HepG2 (cell line): ENCODE measurements around the gene GGCT. TPM values are rescaled to one million over a fixed set of nuclear protein-coding genes. Genes with fewer than 3 reads are reported as not detected.

Experiments used
- ATAD3A ChIP-seq: sonication (generic); formaldehyde crosslinking; IDR thresholded peaks from 2 replicates; pipeline ENCODE4 v1.4.0; 2020; ENCODE audit warnings: missing genetic modification reagents
- CAMTA2 ChIP-seq: sonication (generic); formaldehyde crosslinking; IDR thresholded peaks from 2 replicates; pipeline ENCODE4 v1.4.0; 2020; ENCODE audit warnings: mild to moderate bottlenecking, missing genetic modification reagents, borderline replicate concordance
- EP300 ChIP-seq, 3 experiments: sonication (generic) in 1 of 3; formaldehyde crosslinking in 1 of 3; IDR thresholded peaks; 2 replicates each; pipeline versions ENCODE4 v1.5.1 to v1.6.1; 2011 to 2020; ENCODE audit warnings: low read depth in 2 of 3, low read length in 2 of 3, borderline replicate concordance in 1 of 3, improper control_type of control experiment in 1 of 3, mild to moderate bottlenecking in 1 of 3, missing genetic modification reagents in 1 of 3, moderate library complexity in 1 of 3
- ETS1 ChIP-seq: sonication (generic); formaldehyde crosslinking; IDR thresholded peaks from 2 replicates; pipeline ENCODE4 v1.4.0; 2020; ENCODE audit warnings: missing genetic modification reagents
- GLI4 ChIP-seq: sonication (generic); formaldehyde crosslinking; IDR thresholded peaks from 2 replicates; pipeline ENCODE4 v1.5.1; 2020; ENCODE audit warnings: missing genetic modification reagents, mild to moderate bottlenecking, moderate library complexity, borderline replicate concordance
- JARID2 ChIP-seq: sonication (generic); formaldehyde crosslinking; IDR thresholded peaks from 2 replicates; pipeline ENCODE4 v1.8.1; 2023; ENCODE audit warnings: missing genetic modification reagents, inconsistent platforms; ENCODE audit not compliant: insufficient replicate concordance
- MNT ChIP-seq: fragments of 450-650 bp; IDR thresholded peaks from 2 replicates; pipeline ENCODE4 v1.6.1; 2016
- THAP9 ChIP-seq: sonication (generic); formaldehyde crosslinking; IDR thresholded peaks from 2 replicates; pipeline ENCODE4; 2020; ENCODE audit warnings: missing genetic modification reagents, mild to moderate bottlenecking, borderline replicate concordance
- ZBTB26 ChIP-seq: IDR thresholded peaks from 2 replicates; pipeline ENCODE4 v1.6.1; 2016; ENCODE audit warnings: missing compliant biosample characterization, missing genetic modification reagents, borderline replicate concordance
- ZFP36 ChIP-seq: fragments of 150-350 bp; IDR thresholded peaks from 2 replicates; pipeline ENCODE4 v1.6.1; 2018; ENCODE audit warnings: borderline replicate concordance, low read length, low read depth; ENCODE audit not compliant: partially characterized antibody
- ZFYVE20 ChIP-seq: sonication (generic); formaldehyde crosslinking; IDR thresholded peaks from 2 replicates; pipeline ENCODE4 v1.8.0; 2023; ENCODE audit warnings: low read depth, mild to moderate bottlenecking, moderate library complexity, missing genetic modification reagents, borderline replicate concordance
- ZKSCAN1 ChIP-seq: fragments of 150-350 bp; IDR thresholded peaks from 2 replicates; pipeline ENCODE4 v1.6.1; 2014; ENCODE audit warnings: low read length
- ZNF253 ChIP-seq: sonication (generic); formaldehyde crosslinking; IDR thresholded peaks from 2 replicates; pipeline ENCODE4 v1.8.0; 2022; ENCODE audit warnings: mild to moderate bottlenecking, missing genetic modification reagents, borderline replicate concordance
- ZNF296 ChIP-seq: sonication (generic); formaldehyde crosslinking; conservative IDR thresholded peaks from 2 replicates; pipeline ENCODE4 v1.5.0; 2020; ENCODE audit warnings: mild to moderate bottlenecking, missing genetic modification reagents
- ZNF333 ChIP-seq: sonication (generic); formaldehyde crosslinking; IDR thresholded peaks from 2 replicates; pipeline ENCODE4 v1.4.0; 2020; ENCODE audit warnings: mild to moderate bottlenecking, missing genetic modification reagents, borderline replicate concordance
- ZNF362 ChIP-seq: sonication (generic); formaldehyde crosslinking; IDR thresholded peaks from 2 replicates; pipeline ENCODE4 v1.4.0; 2020; ENCODE audit warnings: missing genetic modification reagents, mild to moderate bottlenecking, borderline replicate concordance
- ZNF614 ChIP-seq: IDR thresholded peaks from 2 replicates; pipeline ENCODE4 v1.6.1; 2018; ENCODE audit warnings: missing biosample characterization, missing genetic modification reagents, inconsistent platforms, borderline replicate concordance
- ZNF746 ChIP-seq: sonication (generic); formaldehyde crosslinking; IDR thresholded peaks from 2 replicates; pipeline ENCODE4 v1.8.0; 2022; ENCODE audit warnings: mild to moderate bottlenecking, missing genetic modification reagents
- ZSCAN30 ChIP-seq: sonication (generic); formaldehyde crosslinking; IDR thresholded peaks from 2 replicates; pipeline ENCODE4 v1.5.0; 2020; ENCODE audit warnings: mild to moderate bottlenecking, missing genetic modification reagents
- polyA plus RNA-seq, 8 experiments: library from polyadenylated mRNA; depleted of rRNA in 3 of 8; stranded (reverse) in 7 of 8; unstranded in 1 of 8; fragments of >200 nt; fragmentation: Illumina TruSeq in 4 of 8; extraction: Trizol in 4 of 8; gene quantifications; 2 replicates each; pipeline versions ENCODE4 v1.2.1 to v1.2.3, GENCODE V29; 2011 to 2016; ENCODE audit warnings: low read depth in 4 of 8, missing spikeins in 1 of 8, mixed read lengths in 1 of 8; ENCODE audit not compliant: insufficient read depth in 1 of 8
- total RNA-seq, 5 experiments: library from RNA; depleted of rRNA; stranded (reverse); fragments of >200 nt; fragmentation: Illumina TruSeq; extraction: Trizol; gene quantifications; 2 replicates each; pipeline ENCODE4 v1.2.3, GENCODE V29; 2016; ENCODE audit warnings: low read depth in 1 of 5

The GGCT gene
- total and polyA plus RNA-seq, 2 of the 13 experiments (the other 11 are each of a cell fraction or from before 2014, with no cell fraction given) = 19.5 to 78.3 TPM

DNA sequence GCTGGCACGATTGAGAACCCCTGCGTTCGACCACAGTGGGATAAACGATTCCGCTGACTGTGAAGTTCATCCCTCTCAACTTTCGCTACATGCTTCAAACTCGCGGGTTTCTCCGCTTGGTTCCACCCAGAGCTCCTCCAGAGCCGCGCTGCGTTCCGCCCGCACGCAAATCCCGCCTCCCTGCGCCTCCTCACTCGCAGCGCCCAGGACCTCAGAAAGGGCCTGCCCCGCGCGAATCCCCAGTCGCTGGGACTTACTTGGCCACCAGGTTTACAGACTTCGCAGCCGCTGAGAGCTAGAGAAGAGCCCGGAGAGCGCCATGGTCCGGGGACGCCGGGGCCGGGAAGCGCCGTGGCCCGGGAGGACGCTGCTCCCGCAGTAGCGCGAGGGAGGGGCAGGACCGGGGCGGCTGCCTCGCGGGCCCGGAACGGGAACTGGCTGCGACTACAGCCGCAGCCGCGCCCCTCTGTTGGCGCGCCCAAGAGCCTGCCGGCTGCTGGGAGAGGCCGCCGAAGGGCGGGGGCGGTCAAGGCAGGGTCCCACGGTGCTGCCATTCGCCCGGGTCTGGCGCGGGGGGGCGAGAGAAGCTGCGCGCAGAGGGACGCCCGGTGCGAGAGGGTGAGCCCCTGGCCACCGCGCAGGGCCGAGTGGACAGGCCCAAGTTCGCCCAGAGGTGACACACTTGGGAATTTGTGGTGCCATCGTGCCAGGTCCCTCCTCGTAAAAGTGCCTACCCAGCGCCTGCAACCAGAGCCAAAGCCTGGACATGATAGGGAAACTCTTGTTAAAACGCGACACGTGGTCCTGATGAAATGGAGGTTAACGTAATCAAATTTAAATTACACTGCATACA, 26.1 kb downstream of the GGCT start, which contains the start of gene NOD1 (continued):
- no peak; the same call in 1 of the 2 replicates for TF ChIP-seq THAP9 (CRISPR knock-in tag)
- no peak for TF ChIP-seq ZFP36
- no peak for TF ChIP-seq ZNF253 (CRISPR knock-in tag)
- TF ChIP-seq GLI4 (CRISPR knock-in tag) = peak; percentile 92; the same call in 1 of the 2 replicates
- TF ChIP-seq ETS1 (CRISPR knock-in tag) = no peak
- no peak for TF ChIP-seq ZNF746 (CRISPR knock-in tag)
- TF ChIP-seq MNT = no peak
- no peak for TF ChIP-seq JARID2 (CRISPR knock-in tag)
- 0 out of 2 replicates have a peak, but pooled peaks have one; percentile 56 for TF ChIP-seq ZNF296 (CRISPR knock-in tag)
- TF ChIP-seq ZNF614 = no peak
- TF ChIP-seq ZBTB26 (CRISPR knock-in tag) = no peak
- TF ChIP-seq ZFYVE20 (CRISPR knock-in tag) = no peak
- TF ChIP-seq ZSCAN30 (CRISPR knock-in tag) = 0 out of 2 replicates have a peak, but pooled peaks have one; percentile 36
- TF ChIP-seq CAMTA2 (CRISPR knock-in tag) = peak; percentile 52; the same call in 1 of the 2 replicates
- TF ChIP-seq ATAD3A (CRISPR knock-in tag) = no peak
- no peak for TF ChIP-seq ZNF362 (CRISPR knock-in tag)
- TF ChIP-seq ZKSCAN1 = no peak
- no peak; the same call in 1 of the 2 replicates for TF ChIP-seq ZNF333
- TF ChIP-seq EP300 (IDR thresholded peaks at IDR 0.05; ENCODE audit: low read depth in 2 of 2, low read length in 2 of 2) = no peak
- no peak for TF ChIP-seq EP300 (CRISPR knock-in tag; IDR thresholded peaks at IDR 0.05; ENCODE audit: borderline replicate concordance)
